HG03060 (cell line): ENCODE results near the gene ECM1.

Experiments
- ATAC-seq: cut with Tn5 transposase; IDR thresholded peaks from one replicate; pipeline ENCODE4 v1.9.1; 2021; ENCODE audit warnings: low read depth, moderate number of reproducible peaks; ENCODE audit not compliant: unreplicated experiment

The ECM1 gene

GRCh38 chr1:150537732-150538684 is 30.1 kb downstream of the ECM1 start:
- ATAC-seq: no peak

DNA sequence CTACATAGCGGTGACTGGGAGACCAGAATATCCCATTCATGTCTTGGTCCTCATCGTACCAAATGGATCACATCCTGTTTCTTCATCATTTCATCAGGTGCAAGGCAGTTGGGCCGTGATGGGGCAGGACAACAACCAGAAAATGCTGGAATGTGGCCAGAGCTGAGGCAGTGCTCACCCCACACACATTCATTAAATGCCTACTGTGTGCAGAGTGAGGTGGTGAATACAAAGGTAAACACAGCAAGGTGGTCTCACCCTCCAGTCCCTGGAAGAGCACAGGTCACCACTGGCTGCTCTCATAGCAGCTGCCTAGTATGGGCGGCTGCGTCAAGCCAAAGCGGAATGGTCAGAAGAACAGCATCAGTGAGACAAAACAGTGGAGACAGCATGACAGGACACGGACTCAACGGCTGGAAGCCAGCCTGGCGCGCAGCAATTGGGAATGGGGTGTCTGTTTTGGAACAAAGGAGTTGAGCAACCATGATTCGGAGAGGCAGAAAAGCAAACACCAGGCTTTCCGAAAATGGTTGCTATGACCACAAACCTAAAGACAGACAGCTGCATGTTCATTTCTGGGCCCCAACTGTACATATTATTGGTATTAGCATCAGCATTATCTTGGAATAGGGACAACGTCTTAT is 35.7 kb downstream of the ECM1 start:
- ATAC-seq: no peak

DNA sequence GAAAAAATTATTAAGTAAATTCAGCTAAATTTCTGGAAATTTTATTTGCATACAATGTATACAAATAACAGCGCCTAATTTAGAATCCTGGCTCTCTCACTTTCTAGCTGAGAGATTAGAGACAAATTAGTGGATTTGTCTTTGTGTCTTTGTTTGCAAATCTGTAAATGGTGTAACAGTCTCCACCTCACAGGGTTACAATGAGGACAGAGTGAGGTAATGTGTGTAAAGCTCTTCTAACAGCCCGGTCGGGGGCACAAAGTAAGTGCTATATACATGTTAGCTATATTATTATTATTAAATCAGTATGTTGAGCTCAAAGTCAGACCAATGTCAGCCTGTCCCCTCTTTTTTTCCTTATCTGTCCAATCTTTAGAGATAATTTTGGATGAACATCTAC is 36.3 kb downstream of the ECM1 start:
- no peak for ATAC-seq

- ATAC-seq: no peak
Observed at GRCh38 chr1:150545486-150546032, 37.6 kb downstream of the ECM1 start.

GRCh38 chr1:150546294-150546937 is 38.5 kb downstream of the ECM1 start:
- no peak for ATAC-seq

GRCh38 chr1:150548324-150548631 is 40.4 kb downstream of the ECM1 start:
- no peak for ATAC-seq

DNA sequence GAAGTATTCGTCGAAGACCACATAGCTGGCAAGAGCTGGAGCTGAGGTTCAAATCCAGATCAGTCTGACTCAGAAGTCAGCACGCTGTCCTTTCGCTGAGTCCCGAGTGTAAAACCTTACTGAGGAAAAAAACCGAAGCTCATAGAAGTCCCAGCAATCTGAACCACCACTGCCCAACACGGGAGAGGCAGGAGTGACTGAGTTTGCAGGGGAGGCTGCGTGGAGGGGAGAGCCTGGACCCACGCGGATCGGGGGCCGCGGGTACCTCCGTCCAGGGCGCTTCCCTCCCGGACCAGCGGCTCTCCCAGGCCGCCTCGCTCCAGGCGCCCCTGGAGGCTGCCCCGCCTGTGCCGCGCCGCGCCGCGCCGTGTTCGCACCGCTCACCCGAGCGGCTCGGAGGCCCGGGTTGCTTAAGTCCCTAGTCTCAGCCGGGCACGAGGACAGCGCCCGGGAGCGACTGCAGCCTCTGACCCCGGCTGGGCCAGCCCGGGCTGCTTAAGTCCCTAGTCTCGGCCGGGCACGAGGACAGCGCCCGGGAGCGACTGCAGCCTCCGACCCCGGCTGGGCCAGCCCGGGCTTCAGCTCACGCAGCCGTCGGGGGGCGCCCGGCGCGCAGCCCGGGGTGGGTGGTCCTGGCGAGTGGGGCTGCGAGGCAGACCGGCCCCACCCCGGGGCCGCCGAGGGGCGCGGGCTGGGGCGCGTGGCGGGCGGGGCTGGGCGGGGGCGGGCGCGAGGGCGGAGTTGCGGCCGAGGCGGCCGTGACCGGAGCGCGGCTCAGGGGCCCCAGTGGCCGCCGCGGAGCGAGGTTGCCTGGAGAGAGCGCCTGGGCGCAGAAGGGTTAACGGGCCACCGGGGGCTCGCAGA is 41.0 kb downstream of the ECM1 start, which contains the start of gene ADAMTSL4:
Gene ADAMTSL4 (plus strand): TSS at position 777 of the 864 bp plus-strand sequence. CDS start 2,881 bp downstream, outside the sequence.
- no peak for ATAC-seq

DNA sequence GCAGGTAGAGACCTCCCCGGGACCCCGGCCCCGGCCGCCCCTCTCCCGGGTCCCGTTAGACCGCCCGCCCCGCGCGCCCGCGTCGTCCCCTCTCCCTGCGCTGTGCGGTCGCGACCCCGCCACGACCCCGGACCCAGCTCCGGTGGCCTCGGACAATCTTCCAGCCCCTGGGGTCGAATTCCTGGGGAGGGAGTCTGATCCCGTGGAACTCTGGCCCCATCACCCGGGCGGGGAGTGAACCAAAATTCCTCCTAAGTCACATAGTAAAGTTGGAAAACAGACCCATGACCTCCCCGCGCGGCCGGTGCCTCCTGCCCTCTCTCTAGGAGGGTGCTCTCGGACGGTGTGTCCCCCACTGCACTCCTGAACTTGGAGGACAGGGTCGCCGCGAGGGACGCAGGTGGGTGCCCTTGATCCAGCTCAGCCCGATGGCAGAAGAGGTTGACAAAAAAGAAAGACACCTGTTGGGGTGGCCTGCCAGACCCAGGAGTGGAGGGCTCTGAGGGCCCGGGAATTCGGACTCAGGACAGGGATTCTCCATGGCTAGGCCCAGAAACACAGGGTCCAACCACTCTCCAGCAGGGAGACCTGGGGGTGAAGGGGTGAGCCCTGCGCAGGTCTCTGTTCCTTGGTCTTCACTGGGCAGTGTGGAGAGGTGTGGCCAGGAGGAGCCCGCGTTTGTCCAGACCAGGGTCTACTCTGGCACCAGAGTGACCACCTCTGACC is 41.8 kb downstream of the ECM1 start:
- no peak for ATAC-seq

DNA sequence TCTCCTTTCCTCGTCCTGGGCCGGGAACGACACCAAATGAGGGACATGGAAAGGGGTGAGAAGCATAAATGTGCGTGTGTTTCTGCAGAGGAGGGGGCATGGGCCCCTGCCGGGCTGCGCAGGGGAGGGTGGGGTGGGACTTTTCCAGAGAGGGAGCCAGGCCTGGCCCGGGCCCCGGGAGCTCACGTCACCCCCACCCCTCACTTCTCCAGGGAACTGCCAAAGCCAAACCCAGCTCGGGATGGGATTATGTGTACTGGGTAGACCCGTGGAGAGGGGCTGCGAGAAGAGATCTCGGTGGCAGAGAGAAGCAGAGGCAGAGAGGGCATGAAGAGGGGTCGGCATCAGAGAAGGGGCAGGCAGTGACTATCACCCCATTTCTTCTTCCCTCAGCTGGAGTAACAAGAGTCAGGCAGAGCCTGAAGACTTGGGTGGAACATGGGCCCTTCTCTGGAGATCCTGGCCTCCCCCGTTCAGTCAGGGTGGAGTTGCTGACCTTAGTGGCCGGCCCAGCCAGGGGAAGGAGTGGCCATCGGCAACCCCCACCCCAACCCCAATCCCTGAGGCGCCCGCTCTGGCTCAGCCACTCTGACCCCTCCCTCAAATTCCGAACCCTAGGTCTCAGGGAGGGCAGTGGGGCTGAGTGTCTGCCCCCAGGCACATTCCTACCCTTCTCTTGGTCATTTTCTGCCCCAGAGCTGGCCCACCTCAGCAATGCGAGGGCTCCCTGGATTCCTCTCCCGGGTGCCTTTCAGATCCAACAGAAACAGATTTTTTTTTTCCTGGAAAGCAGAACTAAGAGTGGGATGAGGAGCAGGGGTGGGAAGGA is 42.5 kb downstream of the ECM1 start:
- no peak for ATAC-seq

- no peak for ATAC-seq
Observed at GRCh38 chr1:150551051-150551783, 43.3 kb downstream of the ECM1 start.

DNA sequence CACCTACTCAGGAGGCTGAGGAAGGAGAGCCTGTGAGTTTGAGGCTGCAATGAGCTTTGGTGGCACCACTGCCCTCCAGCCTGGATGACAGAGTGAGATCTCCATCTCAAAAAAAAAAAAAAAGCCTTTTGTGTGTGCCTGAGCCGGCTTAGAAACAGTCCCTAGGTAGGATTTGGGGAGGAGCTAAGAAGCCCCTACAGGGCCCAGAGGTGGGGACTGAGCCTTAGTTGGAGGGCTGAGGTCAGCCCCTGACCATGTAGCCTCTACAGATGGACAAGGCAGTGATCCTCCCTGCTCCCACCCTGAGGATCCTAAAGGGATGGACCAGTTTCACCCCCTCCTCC is 43.8 kb downstream of the ECM1 start:
- no peak for ATAC-seq

- no peak for ATAC-seq
Observed at GRCh38 chr1:150552128-150552910, 44.4 kb downstream of the ECM1 start.

DNA sequence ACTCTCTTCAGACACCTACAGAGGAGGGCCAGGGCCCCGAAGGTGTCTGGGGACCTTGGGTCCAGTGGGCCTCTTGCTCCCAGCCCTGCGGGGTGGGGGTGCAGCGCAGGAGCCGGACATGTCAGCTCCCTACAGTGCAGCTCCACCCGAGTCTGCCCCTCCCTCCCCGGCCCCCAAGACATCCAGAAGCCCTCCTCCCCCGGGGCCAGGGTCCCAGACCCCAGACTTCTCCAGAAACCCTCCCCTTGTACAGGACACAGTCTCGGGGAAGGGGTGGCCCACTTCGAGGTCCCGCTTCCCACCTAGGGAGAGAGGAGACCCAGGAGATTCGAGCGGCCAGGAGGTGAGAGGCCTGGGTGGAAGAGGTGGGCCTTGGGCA is 45.0 kb downstream of the ECM1 start:
- no peak for ATAC-seq

- no peak for ATAC-seq
Observed at GRCh38 chr1:150553392-150554085, 45.6 kb downstream of the ECM1 start.

GRCh38 chr1:150554086-150554452 is 46.2 kb downstream of the ECM1 start:
- no peak for ATAC-seq

DNA sequence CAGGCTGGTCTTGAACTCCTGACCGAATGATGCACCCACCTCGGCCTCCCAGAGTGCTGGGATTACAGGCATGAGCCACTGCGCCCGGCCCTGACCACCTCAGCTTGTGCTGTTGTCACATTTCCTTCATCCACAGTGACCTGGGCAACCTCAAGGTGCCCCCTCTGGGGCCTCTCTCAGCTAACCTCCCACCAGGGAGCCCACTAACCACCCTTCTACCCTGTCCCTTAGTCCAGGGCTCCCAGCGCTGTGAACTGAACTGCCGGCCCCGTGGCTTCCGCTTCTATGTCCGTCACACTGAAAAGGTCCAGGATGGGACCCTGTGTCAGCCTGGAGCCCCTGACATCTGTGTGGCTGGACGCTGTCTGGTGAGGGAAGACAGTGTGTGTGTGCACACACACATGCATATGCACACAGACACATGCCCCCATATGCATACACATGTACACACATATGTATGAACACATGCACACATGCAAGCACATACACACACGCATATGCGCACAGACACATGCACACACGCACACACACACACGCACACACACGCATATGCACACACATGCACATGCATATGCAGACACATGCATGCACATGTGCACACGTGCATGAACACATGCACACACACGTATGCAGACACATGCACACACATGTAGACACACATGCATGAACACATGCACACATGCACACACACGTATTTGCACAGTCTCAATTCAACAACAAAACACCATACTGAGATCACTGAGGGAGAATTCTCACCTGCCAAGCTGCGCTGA is 47.5 kb downstream of the ECM1 start:
- ATAC-seq: no peak
